GM15510 (cell line): ENCODE measurements around the gene SKI.

Source experiments
- POLR2A ChIP-seq: IDR thresholded peaks from 3 replicates; pipeline ENCODE4 v1.6.1; 2011; ENCODE audit warnings: borderline replicate concordance; ENCODE audit not compliant: insufficient read length; ENCODE audit errors: extremely low read depth

Gene SKI

GRCh38 chr1:2236695-2237677, 8.9 kb downstream of the SKI start:
- TF ChIP-seq POLR2A, result no peak

GRCh38 chr1:2237773-2238172, 9.7 kb downstream of the SKI start:
- no peak for TF ChIP-seq POLR2A

GRCh38 chr1:2238361-2239012, 10.4 kb downstream of the SKI start:
- no peak for TF ChIP-seq POLR2A

- TF ChIP-seq POLR2A, result no peak
Observed at GRCh38 chr1:2239013-2239370, 10.9 kb downstream of the SKI start.

- no peak for TF ChIP-seq POLR2A
Observed at GRCh38 chr1:2239384-2239985, 11.4 kb downstream of the SKI start.

- no peak for TF ChIP-seq POLR2A
Observed at GRCh38 chr1:2240270-2241156, 12.4 kb downstream of the SKI start.

GRCh38 chr1:2241820-2242219, 13.7 kb downstream of the SKI start:
- TF ChIP-seq POLR2A, result no peak

- TF ChIP-seq POLR2A, result no peak
Observed at GRCh38 chr1:2242814-2243725, 15.0 kb downstream of the SKI start.

GRCh38 chr1:2247760-2248126, 19.6 kb downstream of the SKI start:
- no peak for TF ChIP-seq POLR2A

- no peak for TF ChIP-seq POLR2A
Observed at GRCh38 chr1:2248127-2248826, 20.2 kb downstream of the SKI start.

- no peak for TF ChIP-seq POLR2A
Observed at GRCh38 chr1:2248854-2249558, 20.9 kb downstream of the SKI start.

GRCh38 chr1:2249559-2249906, 21.4 kb downstream of the SKI start:
- TF ChIP-seq POLR2A, result no peak

GRCh38 chr1:2250721-2251281, 22.7 kb downstream of the SKI start:
- TF ChIP-seq POLR2A, result no peak

- no peak for TF ChIP-seq POLR2A
Observed at GRCh38 chr1:2251363-2251762, 23.2 kb downstream of the SKI start.
